ENCODE measurements around the gene SCYGR2.

SCYGR2 gene

DNA sequence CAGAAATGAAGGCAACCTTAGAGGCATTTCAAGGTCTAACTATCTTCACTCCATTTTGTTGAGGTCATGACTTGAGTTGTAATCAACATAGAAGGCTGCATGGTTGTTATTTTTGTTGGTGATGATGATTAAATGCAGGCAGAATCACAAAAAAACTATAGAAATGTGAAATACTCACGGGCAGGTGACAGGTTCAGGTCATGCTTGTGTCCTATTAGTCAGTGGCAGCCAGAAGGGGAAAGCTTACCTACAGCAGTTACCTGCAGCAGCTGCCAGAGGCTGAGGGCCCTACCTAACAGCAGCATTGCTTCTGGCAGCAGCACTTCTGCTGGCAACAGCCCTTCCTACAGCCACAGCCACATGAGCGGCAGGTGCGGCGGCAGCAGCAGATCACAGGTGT lies 15.6 kb downstream of the SCYGR2 start:
- DNase-seq, result no peak

DNA sequence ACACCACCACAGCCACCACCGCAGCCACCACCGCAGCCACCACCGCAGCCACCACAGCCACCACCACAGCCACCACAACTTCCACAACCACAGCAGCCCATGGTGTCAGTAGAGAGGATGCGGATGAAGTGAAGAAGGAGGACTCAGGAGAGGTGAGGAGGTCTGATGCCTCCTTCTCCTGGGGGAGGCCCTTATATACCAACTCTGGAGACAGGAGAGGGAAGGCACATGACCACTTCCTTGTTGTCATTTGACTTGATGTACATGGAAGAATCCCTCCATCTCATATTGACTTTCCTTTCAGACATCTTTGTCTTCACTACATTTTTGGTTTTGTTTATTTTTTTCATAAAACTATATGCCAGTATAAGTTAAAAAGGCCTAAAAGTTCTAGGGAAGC lies 16.0 kb downstream of the SCYGR2 start, which contains the start of gene SCYGR3:
Gene SCYGR3 (minus strand): TSS at position 101 of the 400 bp plus-strand sequence. CDS start 0 bp downstream, at position 101.
- DNase-seq, result no peak

DNA sequence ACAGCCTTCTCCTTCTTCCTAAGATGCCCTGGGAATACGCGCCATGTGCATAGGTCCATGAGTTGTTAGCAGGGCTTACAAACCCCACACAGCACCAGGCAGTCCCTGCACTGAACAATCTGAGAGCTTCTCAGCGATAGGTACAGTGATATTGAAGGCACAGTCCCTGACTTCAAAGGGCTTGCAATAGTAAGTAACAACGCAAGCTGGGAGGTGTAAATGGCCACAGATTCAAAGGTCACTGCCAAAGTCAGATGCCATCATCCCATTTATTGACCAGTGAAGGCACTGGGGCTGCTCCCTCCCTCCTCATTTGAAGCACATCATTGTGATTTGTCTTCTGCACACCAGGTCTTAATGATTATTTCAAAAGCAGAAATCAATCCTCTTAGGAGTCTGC lies 16.5 kb downstream of the SCYGR2 start:
- no peak for DNase-seq

DNA sequence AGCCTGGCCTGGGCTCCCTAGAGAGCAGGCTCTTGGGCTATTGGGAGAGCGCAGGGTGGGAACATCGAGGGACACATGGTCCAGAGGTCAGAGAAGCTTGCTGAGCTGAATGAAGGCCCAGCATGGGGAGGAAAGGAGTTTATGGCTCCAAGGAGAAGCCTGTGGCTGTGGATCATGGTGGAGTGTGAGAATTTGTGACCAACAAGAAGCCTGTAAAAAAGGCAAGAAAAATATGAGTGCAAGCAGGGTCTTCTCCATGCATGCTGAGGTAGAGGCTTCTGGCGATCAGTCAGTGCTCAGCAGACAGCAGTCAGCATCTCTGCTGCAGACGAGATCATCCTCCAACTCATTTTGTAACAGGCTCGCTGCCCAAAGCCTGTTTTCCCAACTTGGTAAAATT lies 17.2 kb downstream of the SCYGR2 start:
- no peak for DNase-seq

DNA sequence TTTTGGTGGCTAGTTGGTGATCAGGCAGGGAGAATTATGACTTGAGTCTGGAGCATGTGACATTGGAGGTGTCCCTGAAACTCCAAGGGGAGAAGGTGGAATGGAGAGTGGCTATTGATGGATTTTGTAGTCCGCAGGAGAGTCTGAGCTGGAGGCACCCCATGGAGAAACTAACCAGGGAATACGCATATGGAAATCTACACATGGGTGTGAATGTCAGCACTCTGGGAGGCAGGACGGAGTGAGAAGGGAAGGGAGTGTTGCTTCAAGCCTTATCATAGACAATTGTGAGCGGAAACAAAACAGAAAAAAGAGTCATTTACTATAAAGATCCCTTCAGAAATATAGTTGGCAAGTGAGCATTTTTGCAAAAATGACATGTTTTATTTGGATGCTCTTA lies 17.9 kb downstream of the SCYGR2 start:
- DNase-seq, result no peak

DNA sequence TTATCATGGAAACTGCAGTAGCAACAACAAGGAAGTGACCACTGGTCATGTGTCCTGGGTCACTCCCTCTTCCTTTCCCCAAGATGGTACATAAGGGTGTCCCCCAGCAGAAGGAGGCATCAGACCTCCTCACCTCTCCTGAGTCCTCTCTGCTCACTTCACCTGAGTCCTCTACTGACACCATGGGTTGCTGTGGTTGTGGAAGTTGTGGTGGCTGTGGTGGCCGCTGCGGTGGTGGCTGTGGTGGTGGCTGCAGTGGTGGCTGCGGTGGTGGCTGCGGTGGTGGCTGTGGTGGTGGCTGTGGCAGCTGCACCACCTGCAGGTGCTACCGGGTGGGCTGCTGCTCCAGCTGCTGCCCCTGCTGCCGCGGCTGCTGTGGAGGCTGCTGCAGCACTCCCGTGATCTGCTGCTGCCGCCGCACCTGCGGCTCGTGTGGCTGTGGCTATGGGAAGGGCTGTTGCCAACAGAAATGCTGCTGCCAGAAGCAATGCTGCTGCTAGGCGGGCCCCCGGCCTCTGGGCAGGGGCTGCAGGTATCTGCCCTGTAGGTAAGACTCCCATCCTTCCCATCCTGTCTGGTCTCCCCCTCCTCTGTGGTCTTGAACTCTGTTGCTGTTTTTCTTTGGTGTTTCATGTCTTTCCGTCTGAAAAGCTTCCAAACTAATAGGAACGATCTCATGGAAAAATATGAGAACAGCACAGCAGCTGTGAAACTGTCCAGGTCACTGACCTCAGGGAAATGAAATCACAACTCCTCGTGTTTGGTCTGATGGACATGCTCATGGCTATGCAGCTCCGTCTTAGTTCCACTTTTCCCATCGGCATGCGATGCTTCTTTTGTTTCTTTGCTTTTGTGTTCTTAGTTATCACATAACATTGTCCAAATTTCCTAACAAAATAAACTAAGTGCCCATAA lies 18.9 kb downstream of the SCYGR2 start, which contains the start of gene SCYGR4:
Gene SCYGR4 (plus strand): TSS at position 183 of the 915 bp plus-strand sequence. CDS start 0 bp downstream, at position 183.
- DNase-seq, result no peak

DNA sequence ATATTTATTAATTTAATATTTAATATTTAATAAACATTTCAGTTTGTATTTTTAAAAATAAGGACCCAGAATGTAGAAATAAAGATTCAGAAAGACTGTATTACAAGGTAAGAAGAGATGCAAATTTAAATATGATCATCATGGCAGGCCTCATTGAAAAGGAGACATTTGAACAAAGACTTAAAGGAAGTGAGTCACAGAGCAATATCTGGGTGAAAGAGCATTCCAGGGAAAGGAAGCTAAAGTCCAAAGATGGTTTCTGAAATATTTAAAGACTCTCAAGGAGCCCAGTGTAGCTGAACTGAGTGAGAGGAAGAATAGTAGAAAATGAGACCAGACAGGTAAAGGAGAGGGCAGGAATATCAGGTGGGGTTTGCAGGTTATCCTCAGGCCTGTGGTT lies 24.5 kb downstream of the SCYGR2 start:
- no peak for DNase-seq

DNA sequence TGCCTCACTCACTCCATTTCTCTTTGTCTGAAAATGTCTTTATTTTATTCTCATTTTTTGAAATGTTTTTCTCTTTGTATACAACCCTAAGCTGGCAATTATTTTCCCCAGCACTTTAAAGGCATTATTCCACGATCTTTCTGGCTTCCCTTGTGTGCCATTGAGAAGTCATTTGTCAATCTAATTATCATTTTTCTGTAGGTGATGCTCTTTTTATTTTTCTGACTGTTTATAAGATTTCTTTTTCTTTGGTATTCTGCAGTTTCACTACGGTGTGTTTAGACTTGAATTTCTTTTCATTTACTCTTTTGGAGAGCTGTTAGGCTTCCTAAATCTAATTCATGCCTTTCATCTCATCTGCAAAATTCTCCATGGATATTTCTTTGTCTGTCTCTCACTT lies 26.7 kb downstream of the SCYGR2 start:
- no peak for DNase-seq

DNA sequence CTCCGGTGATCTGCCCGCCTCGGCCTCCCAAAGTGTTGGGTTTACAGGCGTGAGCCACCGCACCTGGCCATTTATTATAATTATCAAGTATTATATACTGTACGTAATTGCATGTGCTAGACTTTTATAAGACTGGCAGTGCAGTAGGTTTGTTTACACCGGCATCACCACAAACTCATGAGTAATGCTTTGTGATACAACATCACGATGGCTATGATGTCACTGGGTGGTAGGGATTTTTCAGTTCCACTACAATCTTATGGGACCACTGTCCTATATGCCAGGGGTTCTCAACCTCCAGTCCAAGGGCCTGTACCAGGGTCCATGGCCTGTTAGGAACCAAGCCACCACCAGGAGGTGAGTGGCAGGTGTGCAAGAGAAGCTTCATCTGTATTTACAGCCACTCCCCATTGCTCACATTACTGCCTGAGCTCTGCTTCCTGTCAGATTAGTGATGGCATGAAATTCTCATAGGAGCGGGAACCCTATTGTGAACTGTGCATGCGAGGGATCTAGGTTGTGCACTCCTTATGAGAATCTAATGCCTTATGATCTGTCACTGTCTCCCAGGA lies 28.0 kb downstream of the SCYGR2 start:
- no peak for DNase-seq

DNA sequence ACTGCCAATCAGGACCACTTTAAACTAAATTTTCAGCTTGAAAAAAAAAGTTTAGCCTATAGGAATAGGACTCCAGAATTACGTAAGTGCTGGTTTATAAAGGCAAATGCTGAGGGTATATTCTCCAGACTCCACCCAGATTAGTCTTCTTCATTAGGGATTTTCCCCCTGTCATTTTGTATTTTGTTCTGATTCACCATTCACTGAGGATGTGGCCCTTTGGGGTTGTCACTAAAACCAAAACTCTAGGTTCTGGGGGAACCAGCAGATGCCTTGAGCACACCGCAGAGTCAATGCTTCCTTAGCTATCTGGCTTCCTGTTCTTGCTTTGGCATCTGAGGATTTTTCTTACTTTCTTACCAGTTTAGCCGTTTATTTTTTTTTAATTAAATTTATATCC lies 29.1 kb downstream of the SCYGR2 start:
- no peak for DNase-seq

DNA sequence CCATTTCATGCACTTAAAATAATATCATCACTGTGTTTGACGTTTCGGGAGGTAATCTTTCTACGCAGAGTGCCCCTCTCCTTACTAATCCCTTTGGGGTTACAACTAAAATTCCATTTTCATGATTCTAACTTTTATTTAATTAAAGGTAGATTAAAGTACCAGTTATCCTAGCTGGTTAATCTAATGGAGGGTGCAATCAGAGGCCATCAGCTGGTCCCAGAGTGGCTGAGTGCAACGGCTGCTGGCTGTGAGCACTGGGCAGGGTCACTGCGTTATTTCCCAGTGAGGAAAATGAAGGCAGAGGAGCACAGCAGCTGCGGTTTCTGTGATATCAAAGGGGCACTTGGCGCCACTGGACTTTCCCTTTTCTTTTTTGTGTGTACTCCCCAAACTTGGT lies 30.7 kb downstream of the SCYGR2 start:
- no peak for DNase-seq

DNA sequence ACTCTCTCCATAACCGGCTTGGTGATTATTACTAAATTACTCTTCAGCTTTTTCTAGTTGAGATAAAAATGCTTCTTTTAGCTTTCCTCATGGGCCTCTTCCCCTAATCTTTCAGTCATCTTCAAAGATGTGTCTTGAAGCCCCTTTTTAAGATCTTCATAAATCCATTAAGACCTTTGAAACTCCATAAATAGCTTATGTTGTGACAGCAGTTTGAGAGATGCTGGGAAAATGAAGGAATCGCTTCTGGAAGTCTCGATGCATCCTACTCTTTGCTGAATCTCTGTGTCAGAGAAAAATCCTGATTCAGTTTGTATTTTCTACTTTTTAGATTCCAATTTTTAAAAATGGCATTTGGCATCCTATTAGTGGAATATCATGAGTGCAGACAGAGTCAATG lies 31.6 kb downstream of the SCYGR2 start:
- no peak for DNase-seq

DNA sequence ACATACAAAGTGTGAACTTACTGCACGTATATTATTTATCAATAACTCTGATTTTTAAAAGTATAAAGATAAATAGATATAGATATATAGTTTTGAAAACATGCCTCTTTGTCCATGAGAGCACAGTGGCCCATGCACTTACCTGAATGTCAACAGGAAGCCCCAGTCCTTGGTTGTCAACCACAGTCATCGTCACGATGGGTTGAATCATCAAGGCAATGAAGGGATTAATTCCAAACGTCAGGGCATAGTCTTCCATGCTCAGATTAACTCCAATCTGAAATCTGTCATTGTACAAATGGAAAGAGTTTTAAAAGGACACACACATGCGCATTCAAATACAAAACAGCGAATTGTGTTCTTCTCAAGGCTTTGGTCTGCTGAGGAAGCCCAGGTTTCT lies 34.1 kb downstream of the SCYGR2 start:
- DNase-seq, result no peak

DNA sequence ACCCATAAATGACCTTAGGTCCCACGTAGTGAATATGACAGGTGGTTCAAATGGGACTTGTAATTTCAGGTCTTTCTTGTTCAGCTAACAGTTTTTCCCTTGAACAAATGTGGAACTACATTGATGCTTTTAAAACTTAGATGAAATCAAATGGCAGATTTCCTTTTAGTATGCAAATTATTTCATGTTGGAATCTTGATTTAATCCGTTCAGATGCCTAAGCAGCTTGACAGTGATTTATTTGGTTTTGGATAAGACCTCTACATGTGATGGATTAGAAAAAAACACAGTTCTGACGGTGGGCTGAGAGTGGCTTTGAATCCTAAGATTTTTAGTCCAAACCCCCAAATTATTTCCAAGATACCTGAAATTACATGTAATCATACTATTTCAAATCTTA lies 35.5 kb downstream of the SCYGR2 start:
- DNase-seq, result no peak

DNA sequence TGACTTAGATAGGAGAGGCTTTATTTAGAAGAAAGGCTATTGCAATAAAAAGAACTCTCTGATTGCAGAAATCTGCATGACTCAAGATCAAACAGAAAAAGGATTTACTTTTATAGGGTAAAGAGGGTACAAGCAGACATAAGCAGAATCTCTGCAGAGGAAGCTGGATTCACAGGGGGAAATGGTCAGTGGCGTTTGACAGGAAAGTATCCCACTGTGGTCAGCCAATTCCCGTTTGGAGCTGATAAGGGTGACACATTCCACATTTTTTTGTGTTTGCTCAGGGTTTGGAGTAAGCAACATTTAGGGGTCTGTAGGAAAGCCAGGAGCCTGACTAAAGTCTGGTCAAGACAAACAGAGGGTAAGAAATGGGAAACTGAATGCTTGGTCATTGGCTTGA lies 44.0 kb downstream of the SCYGR2 start:
- no peak for DNase-seq

DNA sequence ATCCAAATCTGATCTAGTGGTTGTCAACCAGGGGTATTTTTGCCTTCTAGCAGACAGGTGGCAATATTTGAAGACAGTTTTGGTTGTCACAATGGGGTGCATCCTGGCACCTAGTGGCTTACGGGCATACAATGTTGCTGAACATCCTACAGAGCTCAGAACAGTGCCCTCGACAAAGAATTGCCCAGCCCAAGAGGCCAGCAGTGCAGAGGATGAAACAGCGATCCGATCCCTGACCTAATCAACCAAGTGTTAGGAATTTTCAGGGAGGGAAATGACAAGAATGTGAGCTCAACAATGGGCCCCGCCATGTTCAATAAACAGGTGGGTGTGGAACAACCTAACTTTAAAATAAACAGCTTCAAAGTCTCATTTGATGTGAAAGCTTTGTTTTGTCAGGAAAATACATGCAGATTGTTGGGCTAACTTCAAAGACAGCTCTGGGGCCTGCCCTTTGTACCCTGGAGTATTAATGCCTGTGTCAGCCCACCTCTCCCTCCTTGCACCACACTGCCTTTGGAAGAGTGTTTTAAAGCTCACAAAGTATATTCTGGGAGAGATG lies 45.4 kb downstream of the SCYGR2 start:
- DNase-seq, result no peak

All from COR-L47 (cell line).